MM.1S (cell line): ENCODE data around the gene RAPGEF4.

Experiments
- EZH2 ChIP-seq: fragments of 300-600 bp; sonication (generic); optimal IDR thresholded peaks from 2 replicates; pipeline ENCODE3; 2017; ENCODE audit warnings: low read depth, mild to moderate bottlenecking, antibody characterized with exemption, low read length, mixed read lengths
- EZH2phosphoT487 ChIP-seq: fragments of 300-600 bp; sonication (generic); IDR thresholded peaks from 2 replicates; pipeline ENCODE4 v1.6.1; 2018; ENCODE audit warnings: antibody characterized with exemption, low read length
- TF ChIP-seq, protein P1 (sequence below): fragments of 300-600 bp; sonication (generic); IDR thresholded peaks from 2 replicates; pipeline ENCODE4 v1.5.1; 2016; ENCODE audit warnings: antibody characterized with exemption, low read length, mixed read lengths

DNA sequence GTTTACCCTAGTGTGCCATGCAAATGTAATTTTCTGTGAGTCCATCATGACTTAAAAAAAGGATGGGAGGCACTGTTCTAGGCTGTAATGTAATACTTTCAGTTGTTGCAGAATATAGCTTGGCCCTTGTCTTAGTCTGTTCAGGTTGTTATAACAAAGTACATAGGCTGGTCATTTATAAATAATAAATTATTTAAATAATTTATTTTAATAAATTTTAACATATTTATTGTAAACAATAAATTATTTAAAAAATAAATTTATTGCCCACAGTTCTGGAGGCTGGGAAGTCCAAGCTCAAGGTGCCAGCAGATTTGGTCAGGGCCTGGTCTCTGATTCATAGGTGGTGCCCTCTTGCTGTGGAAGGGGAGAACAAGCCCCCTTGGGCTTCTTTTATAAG lies 35.2 kb downstream of the RAPGEF4 start:
- TF ChIP-seq, protein P1, sequence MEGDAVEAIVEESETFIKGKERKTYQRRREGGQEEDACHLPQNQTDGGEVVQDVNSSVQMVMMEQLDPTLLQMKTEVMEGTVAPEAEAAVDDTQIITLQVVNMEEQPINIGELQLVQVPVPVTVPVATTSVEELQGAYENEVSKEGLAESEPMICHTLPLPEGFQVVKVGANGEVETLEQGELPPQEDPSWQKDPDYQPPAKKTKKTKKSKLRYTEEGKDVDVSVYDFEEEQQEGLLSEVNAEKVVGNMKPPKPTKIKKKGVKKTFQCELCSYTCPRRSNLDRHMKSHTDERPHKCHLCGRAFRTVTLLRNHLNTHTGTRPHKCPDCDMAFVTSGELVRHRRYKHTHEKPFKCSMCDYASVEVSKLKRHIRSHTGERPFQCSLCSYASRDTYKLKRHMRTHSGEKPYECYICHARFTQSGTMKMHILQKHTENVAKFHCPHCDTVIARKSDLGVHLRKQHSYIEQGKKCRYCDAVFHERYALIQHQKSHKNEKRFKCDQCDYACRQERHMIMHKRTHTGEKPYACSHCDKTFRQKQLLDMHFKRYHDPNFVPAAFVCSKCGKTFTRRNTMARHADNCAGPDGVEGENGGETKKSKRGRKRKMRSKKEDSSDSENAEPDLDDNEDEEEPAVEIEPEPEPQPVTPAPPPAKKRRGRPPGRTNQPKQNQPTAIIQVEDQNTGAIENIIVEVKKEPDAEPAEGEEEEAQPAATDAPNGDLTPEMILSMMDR = no peak
- TF ChIP-seq EZH2phosphoT487 = no peak
- no peak for TF ChIP-seq EZH2
